Adrenal gland (tissue), 5 donors: Measurements from ENCODE around the gene TMSB4X.

ENCODE experiments used
- CTCF ChIP-seq, 6 experiments: fragments of 450-650 bp in 4 of 6; fragments of 200-600 bp in 2 of 6; sonication (generic) in 1 of 6; IDR thresholded peaks; 1 replicate in 5 of 6; 2 replicates in 1 of 6; pipeline versions ENCODE4 v1.5.1 to v1.8.0; 2016 to 2021; ENCODE audit warnings: antibody characterized with exemption in 6 of 6, mild to moderate bottlenecking in 2 of 6, moderate library complexity in 1 of 6
- POLR2A ChIP-seq, 2 donors: fragments of 450-650 bp; IDR thresholded peaks; one replicate each; pipeline ENCODE4 v1.6.1; 2017; ENCODE audit warnings: antibody characterized with exemption in 2 of 2, mild to moderate bottlenecking in 2 of 2, moderate library complexity in 1 of 2
- donor health status: DM: no; HTN: no; CAD: no.

GRCh38 chrX:13007519-13008188, 32.7 kb downstream of the TMSB4X start:
- TF ChIP-seq CTCF (IDR thresholded peaks at IDR 0.05) (no peak), POLR2A (IDR thresholded peaks at IDR 0.05) (no peak)
